ENCODE measurements around the gene HOXB5.

HOXB5 gene

DNA sequence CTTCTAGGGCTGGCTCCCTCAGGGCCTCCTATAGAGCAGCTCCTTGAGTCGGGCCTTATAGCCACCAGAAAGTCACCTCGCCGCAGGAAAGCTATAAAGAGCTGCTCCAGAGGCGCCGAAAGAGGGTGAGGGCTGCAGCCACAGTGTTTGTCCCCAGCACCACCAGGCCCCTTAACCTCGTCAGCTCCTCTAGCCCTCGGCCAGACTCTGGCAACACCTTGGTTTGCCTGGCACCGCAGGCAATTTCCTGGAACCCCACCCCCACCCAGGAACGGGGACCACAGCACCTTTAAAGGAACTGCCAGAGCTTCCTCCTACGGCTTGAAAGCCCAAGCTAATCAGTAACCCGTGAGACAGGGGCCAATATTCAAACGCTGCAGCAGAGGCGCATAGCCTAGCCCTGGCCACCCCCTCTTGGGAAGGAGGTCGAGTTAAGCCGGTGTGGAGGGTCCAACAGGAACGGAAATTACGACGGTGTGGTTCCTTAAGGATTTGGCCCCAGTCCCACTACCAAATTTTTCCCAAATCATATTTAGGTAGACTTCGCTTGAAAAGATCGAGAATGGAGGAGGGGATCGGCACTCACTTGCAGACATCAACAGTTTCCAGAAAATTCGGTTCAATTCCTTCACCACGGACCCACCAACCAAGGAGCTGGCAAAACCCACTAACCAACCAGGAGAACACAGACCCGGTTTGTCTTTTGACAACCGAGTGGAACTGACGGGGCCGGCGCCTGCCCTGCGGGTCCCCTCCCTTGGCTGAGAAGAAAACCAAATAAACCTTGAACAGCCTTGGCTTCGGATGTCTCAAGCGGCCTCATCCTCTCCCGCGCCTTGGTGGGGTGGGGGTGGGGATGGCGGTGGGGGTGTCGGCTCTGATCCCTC, 8.2 kb upstream of the HOXB5 start:
- no peak for DNase-seq

DNA sequence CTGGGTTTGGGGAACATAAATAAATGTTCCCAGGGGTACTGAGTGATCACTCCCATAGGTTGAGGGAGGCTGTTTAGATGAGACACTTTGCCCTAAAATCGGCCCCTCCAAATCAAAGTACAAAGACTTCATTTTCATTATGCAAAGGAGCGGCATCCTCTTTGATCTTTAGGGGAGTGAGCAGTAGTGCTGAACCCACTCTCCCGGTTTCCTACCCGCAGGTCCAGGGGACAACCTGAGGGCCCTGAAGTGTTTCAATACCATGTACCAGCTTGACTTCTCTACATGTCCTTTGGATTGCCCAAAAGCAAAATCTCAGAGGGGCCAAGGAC, 7.6 kb upstream of the HOXB5 start:
- DNase-seq = no peak

DNA sequence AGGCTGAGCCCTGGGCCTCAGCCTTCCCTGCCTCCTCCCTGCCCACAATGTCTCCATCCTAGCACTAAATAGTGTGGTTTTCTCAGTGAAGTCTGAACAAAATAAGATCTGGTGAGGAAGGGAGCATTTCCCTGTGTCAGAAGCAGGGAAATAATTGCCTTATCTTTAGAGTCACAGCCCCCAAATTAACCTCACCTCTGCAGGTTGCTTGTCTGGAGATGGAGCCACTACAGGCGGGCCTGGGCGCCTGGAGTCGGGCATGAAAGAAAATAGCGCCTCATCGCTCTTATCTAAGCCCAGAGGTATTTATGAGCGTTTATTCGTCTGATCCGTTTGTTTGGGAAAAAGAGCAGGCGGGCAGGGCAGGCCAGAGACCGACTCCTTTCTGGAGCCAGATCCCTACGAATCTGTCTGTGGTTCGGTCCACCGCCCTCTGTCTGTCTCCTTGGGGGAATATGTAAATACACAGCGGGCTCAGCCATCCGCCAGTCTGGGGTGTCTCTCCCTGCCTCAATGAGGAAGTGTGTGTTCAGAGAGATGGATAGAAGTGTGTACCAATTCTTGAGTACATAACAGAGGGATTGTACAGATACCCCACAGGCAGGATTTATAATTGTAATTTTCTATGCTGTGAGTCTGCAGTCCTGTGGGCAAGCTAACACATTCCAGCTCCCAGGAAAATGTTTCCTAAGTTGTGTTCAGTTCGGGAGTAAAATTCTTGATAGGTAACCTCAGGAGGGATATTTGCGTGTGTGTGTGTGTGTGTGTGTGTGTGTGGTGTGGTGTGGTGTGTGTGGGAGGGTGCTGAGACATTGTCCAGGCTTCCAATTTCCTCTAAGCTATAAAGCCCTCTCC, 6.9 kb upstream of the HOXB5 start:
- DNase-seq = no peak

DNA sequence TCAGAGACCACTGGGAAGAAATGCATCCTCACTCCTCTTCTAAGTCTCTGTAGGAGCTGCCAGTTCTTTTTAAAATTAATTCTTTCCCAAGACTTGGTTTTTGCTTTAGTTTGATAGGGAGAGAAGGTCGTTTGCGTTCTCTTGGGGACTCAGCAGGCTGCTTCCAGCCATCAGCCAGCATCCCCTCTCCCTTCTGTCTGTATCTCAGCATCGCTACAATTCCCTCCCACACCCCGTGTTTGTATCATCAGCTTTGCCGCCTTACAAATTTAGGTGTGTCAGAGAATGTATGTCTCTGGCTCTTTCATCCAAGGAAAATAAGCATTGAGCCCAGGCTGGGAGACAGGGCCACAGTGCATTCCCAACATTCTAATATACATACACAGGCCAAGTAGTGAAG, 5.8 kb upstream of the HOXB5 start:
- no peak for DNase-seq

DNA sequence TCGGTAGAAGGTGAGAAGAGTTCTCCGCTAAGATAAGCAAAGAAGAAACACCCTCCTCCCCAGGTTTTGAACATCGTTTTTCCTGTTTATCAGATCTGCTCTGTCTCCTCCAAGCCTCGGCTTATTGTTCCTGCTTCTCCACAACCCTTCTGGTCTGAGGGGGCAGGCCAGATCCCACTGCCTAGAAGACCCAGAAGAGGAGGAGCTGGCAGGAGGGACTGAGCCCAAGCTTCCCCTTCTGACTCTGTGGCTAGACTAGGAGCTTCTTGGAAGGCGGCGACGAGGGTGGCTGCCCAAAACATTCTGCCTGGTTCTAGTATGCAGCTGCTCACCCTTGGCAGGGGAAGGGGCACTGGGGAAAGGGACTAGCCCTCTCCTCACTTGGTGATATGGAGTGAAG, 5.2 kb upstream of the HOXB5 start:
- peak in 2 of 4 experiments; percentile 12 to 14 for DNase-seq

DNA sequence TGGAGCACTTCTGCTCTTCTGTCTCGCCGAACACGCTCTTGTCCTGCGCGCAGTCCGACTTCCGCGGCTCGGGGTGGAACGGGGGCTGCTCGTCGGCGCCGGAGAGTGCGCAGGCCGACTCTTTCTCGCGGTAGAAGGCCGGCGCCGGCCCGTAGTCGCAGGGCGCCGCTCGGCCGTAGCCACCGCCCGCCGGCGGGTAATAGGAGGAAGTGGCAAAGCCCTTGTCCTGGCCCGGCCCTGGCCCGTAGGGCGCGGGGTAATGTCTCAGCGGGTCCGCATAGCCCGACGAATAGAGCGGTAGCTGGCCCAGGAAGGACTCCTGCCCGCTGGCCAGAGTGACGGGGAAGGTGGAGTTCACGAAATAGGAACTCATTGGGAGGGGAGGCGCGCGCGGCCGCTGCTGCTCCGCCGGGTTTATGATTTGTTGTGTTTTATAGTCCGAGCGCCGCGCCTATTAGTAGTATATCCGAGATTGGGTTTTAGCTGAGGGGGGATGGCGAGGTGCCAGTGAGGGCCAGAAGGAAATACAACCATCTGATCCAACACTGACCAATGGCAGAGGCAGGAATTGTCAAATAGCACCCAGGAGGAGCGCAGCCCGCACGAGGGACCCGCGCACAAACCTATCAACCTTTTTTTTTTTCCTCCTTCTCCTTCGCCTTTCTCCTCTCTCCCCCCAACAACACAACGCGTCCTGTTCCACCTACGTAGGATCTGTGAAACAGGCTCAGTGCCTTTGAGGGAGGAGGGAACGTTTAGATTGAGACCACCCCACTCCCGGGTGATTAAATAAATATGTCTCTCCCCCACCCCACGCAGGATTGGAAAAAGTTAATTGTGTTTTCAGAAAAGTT, 4.4 kb upstream of the HOXB5 start:
- peak; percentile 56 to 84 (median 72) for DNase-seq

DNA sequence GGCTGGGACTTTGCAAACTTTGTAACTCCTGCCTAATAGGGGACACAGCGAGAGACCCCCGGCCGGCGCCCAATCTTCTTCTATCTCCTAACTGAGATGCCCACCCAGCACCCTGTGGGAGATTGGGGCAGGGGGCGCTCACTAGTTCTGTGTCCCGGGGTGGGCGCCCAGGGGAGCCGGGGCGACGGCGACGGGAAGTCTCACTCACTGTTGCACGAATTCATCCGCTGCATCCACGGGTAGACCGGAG, 3.9 kb upstream of the HOXB5 start:
- DNase-seq = no peak

DNA sequence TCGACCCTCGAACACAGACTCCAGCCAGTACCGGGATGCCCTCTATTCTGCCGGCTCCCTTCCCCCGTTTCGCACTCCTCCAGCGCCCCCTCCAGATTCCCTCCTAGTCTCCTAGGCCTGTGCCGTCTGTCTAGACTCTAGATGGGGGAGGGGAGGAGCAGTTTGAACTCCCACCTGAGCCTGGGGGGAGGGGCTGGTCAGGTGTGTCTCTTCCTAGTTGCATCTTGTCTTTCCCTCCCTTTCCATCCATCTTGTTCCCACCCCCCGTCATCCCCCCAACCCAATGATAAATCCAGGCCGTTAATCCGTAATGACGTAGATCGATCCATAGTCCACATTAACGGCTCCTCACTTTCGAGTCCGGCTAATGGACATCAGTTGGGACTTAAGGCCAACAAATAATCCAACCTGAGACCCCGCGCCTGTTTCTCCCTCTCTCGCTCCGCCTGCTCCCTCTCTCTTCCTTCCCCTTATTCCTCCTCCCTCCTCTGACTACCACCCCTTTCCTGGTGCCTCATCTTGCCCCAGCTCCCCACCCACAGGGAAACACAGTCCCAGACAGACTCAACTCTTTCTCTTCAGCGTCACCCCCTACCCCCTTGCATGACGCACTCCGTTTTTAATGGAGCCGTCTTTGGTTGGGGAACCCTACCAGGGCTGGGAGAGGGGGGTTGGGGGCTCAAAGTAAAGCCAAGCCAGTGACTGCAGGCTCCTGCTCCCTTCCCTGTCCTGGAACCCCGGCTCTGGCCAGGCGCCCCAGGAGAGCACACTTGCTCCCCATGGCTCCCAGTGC, 3.4 kb upstream of the HOXB5 start:
- DNase-seq = peak in 2 of 4 experiments; percentile 18 to 25

DNA sequence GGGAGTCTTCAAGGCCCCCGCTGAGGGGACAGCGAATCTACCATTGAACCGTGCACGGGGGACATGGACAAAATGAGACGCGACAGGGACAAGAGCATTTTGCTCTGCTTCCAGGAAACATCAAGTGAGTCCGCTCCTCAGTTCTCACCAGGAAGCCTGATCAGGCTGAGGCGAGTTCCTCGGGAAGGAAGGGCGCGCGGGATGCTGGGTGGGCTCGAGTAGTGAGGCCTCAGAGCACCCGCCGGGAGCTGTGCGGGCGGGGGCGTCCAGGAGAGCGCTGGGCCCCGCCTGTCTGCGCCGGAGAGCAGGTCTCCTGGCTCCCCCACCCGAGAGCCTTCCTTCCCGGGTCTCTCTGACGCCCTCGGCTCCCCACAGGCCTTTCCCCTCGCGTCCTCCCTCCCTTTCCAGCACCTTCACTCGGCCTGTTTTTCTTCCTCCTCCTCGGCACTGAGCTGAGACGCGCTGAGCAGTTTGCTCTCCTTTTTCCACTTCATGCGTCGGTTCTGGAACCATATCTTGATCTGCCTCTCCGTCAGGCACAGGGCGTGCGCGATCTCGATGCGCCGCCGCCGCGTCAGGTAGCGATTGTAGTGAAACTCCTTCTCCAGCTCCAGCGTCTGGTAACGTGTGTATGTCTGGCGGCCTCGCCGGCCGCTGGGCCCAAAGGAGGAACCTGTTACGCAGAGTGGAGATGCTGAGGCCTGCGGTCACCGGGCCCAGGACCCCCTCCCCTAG, 2.6 kb upstream of the HOXB5 start:
- DNase-seq = peak in 1 of 4 experiments; percentile 24

DNA sequence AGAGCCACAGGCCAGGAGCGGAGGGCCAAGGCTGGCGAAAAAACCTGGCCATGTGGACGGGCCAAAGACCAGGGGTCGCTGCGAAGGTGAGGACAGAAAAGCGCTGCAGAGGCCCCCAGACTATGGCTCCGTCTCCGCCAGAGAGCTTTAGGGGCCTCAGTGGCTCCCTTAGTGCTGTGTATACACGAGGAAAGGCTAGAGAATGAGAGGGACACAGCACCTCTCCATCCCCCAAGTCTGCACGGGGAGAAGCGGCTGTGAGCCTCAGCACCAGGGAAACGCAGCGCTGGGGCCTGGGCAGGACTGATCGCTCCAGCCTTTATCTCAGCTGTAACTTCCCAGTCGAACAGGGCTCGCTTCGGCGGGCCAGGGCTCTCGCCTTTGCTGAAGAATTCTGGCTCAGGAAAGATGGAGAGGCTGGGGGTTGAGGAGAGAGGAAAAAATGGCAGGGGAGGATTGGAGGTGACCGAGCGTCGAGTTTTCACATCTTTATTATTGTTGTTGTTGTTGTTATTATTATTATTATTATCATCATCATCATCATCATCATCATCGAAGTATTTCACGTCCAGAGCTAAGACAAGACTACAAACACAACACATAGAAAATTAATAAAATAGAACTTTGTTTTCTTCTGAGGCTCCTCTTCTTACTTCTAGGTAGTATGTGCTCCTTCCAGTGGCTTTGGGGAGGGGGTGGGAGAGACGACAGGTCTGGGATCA, 1.9 kb upstream of the HOXB5 start:
- no peak for DNase-seq

DNA sequence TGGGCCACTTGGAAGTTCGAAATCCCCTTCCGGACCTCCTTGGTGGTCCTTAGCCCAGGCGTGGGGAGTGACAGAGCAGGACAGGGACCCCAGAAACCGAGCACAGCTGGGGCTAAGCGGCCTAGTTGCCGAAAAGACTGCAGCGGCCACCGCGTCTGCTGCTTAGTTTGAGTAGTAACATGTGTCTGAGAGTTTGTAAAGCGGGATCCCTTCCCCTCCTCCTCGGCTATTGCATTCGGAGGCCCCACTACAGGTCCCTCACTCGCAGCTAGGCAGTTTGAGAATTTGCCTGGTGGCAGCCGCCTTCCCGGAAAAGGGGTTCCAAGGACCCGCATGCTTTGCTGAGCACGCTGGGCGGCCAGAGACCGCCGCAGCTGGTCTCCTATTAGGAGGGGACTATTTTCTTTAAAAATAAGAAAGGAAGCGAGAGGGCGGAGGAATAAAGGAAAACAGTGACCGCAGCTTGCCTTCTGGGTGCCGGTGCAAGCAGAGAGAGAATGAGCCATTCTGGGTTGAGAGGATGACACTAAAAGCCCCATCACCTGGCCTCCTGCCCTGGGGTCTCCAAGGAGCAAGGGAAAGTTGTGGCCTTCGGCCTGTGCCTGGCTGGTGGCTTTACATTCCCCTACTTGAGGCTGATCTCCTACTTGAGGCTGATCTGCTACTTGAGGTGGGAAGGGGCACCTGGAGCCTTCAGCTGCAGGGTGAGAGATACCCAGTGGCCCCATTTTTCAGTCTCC, 1.1 kb upstream of the HOXB5 start:
- no peak for DNase-seq

DNA sequence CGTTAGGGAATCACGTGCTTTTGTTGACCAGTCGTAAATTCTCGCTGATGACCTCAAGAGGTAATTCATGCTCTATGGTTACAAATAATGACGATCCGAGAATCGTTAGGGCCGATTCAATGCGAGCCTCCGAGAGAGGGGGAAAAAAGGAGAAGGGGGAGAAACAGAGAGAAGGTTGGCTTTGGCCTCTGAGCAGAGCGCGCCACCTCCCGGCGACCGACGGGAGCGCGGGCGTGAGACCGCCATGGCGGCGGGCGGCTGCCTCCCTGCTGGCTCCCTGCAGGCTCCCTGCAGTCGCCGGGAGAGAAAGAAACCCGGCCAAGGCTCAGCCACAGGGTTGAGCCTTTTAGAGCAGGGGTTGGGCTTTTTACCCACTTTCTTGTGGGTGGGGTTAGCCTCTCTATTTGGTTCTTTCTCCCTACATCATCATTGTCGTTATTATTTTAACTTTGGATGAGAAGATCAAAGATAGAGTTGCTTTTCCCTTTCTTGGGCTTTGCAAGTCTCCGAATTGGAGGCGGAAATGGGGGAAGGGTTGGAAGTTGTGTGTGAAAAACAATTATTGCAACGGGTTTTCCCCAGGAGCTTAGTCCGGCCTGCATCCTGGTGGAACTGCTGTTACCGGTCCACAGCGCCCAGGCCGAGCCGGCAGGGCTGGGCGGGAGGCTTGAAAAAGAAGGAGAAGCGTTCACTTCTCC, 410 bp upstream of the HOXB5 start:
- peak; percentile 69 to 88 (median 84) for DNase-seq

DNA sequence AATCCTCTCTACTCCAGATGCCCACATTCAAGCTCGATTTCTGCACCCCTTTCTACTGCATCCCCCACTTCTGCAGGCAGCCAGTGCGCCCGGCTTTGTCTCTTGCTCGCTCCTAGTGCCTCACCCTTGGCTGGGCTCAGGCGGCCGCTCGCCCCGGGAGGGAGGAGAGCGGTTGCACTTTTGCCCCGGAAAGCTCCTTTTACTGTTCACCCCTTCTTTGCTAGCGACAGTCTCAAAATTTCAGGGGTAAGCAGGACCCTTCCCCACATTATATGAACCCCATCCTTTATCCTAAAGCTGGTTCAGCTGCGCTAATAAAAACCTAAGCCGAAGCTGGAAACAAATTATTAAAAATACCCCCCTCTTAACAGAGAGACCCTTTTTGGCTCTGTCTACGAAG, 1.0 kb downstream of the HOXB5 start:
- DNase-seq = peak in 1 of 4 experiments; percentile 17

DNA sequence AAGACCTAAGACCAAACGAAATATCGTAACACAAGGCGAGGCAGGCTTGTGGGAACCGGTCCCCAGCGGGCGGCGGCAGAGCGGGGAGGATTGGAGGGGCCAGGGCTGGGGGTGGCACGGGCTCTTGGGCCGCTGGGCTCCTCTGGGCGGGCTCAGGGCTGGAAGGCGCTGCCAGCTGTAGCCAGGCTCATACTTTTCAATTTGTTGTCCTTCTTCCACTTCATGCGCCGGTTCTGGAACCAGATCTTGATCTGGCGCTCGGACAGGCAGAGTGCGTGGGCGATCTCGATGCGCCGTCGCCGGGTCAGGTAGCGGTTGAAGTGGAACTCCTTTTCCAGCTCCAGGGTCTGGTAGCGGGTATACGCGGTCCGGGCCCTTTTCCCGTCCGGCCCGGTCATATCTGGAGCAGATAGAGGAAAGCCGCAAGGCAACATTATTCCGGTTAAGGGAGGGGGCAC, 1.5 kb downstream of the HOXB5 start:
- peak in 1 of 4 experiments; percentile 15 for DNase-seq

DNA sequence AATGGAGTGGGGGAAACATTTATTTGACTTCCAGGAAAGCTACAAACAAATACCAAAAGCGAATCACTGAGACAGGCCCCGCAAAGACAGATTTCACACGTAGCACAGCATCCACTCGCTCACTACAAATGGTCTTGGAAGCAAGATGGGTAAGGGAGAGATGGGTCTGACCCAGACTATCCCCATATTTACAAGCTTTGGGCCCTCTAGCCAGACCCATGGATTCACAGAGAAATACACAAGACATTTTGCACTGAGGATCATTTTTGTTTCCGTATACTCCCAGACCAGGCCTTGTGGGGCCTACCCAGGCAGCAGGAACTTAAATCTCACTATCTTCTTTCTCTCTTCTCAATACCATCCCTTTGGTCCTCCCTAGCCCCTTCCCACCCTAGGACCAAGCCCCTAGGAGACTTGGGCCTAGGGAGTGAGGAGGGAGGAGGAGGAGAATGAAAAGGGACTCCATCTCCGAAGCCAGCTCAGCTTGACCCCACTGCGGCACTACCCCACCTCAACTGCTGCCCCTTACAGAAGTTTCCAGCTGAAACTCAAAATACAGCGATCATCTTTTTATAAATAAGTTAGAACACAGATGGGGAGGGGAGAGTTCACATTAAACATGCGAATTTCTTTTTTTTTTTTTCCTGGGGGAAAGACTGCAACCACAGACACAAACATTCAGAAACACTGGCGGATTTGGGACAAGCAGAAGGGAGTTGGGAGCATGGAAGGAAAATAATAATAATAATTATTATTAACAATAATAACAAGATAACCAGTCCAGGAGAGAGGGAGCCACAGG, 2.1 kb downstream of the HOXB5 start:
- no peak for DNase-seq

DNA sequence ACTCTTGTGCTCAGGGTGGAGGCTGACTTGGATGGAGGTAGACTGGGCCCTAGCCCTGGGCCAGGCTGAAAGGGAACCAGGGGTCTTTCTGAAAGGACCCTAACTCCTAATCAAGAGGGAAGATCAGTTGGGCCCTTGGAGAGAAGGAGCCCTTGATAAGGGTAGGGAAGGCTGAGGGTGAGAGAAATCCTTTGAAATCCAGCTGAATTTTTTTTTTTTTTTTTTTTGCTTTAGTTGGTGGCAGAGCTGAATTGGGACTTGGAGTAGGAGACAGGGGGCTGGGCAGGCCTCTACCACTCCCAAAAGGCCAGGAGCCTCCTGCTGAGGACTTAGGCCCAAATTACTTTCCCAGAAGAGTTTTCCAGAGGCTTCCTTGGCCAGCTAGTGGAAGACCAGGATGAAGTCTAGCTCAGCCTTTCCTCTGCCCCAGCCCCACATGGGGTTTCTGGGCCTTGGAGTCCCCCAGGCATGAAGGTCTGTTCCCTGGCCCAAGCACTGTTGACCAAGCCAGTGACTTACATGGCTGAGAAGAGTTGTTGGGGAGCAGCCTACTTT, 2.9 kb downstream of the HOXB5 start:
- DNase-seq = no peak

DNA sequence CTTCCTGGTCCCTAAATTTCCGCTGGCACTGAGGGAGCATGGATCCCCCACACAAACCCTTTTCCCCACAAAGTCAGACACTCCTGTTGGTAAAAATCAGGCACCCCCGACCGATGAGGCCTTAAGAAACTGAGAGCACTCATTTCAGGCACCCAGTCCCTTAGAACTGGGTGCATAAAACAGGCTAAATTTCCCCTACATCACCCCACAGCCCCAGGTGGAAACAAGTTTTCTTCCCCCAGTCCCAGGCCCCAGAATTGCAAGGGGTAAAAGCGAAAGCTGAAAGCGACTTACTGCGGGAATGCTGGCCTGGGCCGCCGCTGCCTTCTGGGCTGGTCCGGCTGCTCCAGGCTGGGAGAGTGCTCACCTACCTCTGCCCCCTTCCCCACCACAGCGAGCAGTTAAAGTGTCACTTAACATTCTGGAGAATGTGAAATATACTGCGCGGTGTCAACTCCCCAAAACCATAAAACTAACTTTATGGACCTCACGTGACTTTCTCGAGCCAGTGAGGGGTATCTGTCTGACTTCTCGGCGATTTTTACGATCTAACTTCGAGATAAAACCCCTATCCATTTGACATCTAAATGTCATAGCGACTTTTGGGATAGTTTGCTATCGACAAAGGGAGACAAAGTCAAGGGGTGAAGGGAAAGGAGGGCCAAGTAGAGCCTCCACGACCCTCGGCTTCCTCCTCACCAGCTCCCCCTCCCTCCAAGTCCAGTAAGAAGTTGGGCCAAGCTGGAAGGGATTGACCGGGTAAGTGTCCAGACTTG, 3.6 kb downstream of the HOXB5 start, which contains the start of gene HOXB3:
Gene HOXB3, minus strand, starts transcription at position 411 of the 776 bp plus-strand sequence. CDS start 37,767 bp downstream, outside the sequence.
- DNase-seq = peak in 1 of 4 experiments; percentile 14

Measured in suppressor macrophage (primary cell).